ENCODE results near the gene CD22. TPM values are rescaled to one million over a fixed set of nuclear protein-coding genes. Genes with fewer than 3 reads are reported as not detected.

CD22 gene
- total and polyA plus RNA-seq, 10 donors: 251 to 446 (median 362) TPM

DNA sequence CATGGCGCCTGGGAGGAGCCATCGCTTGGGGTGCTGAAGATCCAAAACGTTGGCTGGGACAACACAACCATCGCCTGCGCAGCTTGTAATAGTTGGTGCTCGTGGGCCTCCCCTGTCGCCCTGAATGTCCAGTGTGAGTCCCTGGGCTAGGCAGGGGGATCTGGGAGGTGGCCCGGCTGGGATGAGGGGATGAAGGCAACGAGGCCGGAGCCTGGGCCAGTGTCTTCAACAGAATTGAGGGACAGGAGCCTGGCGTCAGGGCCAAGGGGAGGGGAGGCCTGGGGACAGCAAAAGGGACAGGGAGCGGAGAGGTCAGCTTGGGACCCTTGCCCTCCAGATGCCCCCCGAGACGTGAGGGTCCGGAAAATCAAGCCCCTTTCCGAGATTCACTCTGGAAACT is 12.0 kb downstream of the CD22 start:
- peaks cover 0 to 94% (median 4%) of the 10 kb centered on the region in 6 donors for H3K36me3 ChIP-seq

DNA sequence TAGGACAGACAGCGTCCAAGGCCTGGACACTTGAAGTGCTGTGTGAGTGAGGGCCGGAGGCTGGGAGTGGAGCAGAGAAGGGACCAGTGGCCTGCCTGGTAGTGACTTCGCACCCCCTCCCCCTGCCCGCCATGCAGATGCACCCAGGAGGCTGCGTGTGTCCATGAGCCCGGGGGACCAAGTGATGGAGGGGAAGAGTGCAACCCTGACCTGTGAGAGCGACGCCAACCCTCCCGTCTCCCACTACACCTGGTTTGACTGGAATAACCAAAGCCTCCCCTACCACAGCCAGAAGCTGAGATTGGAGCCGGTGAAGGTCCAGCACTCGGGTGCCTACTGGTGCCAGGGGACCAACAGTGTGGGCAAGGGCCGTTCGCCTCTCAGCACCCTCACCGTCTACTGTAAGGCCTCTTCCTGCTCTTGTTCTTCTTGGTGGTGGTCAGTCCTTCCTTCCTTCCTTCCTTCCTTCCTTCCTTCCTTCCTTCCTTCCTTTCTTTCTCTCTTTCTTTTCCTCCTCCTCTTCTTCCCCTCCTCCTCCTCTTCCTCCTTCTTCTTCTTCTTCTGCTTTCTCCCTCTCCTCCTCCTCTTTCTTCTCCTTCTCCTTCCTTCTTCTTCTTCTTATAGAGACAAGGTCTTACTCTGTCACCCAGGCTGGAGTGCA is 12.7 kb downstream of the CD22 start:
- intact Hi-C loops (cut with DNase I; ENCODE audit: low total_unique reads): no loop called here

More for the DNA sequence above, 12.0 kb downstream of the CD22 start:
- H3K27me3 ChIP-seq (replicated peaks in 1 of 7): peaks cover 0 to 7% (median 0%) of the 10 kb centered on the region in 7 donors
- no peaks in the 10 kb centered on the region for H3K9me3 ChIP-seq
- TF ChIP-seq POLR2AphosphoS5 (IDR thresholded peaks at IDR 0.05) (no peak), POLR2A (IDR thresholded peaks at IDR 0.05) (no peak)
- TF ChIP-seq, protein P1, sequence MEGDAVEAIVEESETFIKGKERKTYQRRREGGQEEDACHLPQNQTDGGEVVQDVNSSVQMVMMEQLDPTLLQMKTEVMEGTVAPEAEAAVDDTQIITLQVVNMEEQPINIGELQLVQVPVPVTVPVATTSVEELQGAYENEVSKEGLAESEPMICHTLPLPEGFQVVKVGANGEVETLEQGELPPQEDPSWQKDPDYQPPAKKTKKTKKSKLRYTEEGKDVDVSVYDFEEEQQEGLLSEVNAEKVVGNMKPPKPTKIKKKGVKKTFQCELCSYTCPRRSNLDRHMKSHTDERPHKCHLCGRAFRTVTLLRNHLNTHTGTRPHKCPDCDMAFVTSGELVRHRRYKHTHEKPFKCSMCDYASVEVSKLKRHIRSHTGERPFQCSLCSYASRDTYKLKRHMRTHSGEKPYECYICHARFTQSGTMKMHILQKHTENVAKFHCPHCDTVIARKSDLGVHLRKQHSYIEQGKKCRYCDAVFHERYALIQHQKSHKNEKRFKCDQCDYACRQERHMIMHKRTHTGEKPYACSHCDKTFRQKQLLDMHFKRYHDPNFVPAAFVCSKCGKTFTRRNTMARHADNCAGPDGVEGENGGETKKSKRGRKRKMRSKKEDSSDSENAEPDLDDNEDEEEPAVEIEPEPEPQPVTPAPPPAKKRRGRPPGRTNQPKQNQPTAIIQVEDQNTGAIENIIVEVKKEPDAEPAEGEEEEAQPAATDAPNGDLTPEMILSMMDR (IDR thresholded peaks at IDR 0.05 in 8 of 11, conservative IDR thresholded peaks at IDR 0.05 in 3 of 11): no peak
- no peak overlapping the region for H3K27ac ChIP-seq
- intact Hi-C loops (cut with DNase I; ENCODE audit: low total_unique reads): no loop called here
- no peak overlapping the region for H3K4me3 ChIP-seq
- 87 to 92% (median 92%) methylated on average over 16 of the region's 16 CpGs for whole genome bisulfite sequencing, 5 donors
- DNase-seq: peak; percentile 68
- H3K4me1 ChIP-seq: peaks cover 1 to 99% (median 42%) of the 10 kb centered on the region in 6 donors

DNA sequence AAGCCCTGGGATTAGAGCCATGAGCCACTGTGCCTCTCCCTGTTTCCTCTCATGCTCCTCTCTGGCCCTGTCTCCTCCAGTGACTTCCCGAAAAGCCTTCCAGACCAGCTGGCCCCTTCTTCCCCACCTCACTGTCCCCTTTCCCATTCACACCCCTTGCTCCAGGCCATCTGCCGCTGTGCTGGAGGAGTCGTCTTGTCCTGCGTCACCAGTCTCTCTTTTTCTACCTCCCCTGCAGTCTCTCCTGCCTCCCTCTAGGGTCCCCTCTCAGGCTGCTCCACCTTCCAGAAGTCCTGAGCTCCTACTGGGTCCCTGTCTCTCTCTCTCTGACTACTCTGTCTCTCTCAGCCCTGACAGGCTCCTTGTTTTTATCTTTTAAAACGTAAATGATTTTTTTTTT is 13.4 kb downstream of the CD22 start:
- Histone ChIP-seq H3K27ac (no peak overlapping the region), H3K27me3 (replicated peaks in 1 of 7) (peaks cover 0 to 11% (median 0%) of the 10 kb centered on the region in 7 donors), H3K4me3 (no peak overlapping the region), H3K9me3 (no peaks in the 10 kb centered on the region), H3K4me1 (peaks cover 13 to 99% (median 42%) of the 10 kb centered on the region in 6 donors), H3K36me3 (peaks cover 0 to 82% (median 4%) of the 10 kb centered on the region in 6 donors)
- peak; percentile 52 for DNase-seq
- 67 to 85% (median 78%) methylated on average over 5 of the region's 5 CpGs for WGBS, 5 donors
- TF ChIP-seq, protein P1 (IDR thresholded peaks at IDR 0.05 in 8 of 11, conservative IDR thresholded peaks at IDR 0.05 in 3 of 11): no peak
- no peak for TF ChIP-seq POLR2AphosphoS5 (IDR thresholded peaks at IDR 0.05)
- no peak for TF ChIP-seq POLR2A (IDR thresholded peaks at IDR 0.05)
- intact Hi-C loops (cut with DNase I; ENCODE audit: low total_unique reads): no loop called here

More for the DNA sequence above, 12.7 kb downstream of the CD22 start:
- no peak overlapping the region for H3K4me3 ChIP-seq
- H3K4me1 ChIP-seq: peaks cover 6 to 99% (median 42%) of the 10 kb centered on the region in 6 donors
- peaks cover 0 to 11% (median 0%) of the 10 kb centered on the region in 7 donors for H3K27me3 ChIP-seq (replicated peaks in 1 of 7)
- no peaks in the 10 kb centered on the region for H3K9me3 ChIP-seq
- H3K27ac ChIP-seq: no peak overlapping the region
- 75 to 83% (median 83%) methylated on average over 8 to 14 of the region's 14 CpGs for WGBS, 5 donors
- DNase-seq: peak; percentile 71
- TF ChIP-seq POLR2A (IDR thresholded peaks at IDR 0.05) (no peak), POLR2AphosphoS5 (IDR thresholded peaks at IDR 0.05) (peak in 2 of 3 donors; percentile 21 to 68)
- TF ChIP-seq, protein P1 (IDR thresholded peaks at IDR 0.05 in 8 of 11, conservative IDR thresholded peaks at IDR 0.05 in 3 of 11): no peak
- H3K36me3 ChIP-seq: peaks cover 0 to 89% (median 4%) of the 10 kb centered on the region in 6 donors

DNA sequence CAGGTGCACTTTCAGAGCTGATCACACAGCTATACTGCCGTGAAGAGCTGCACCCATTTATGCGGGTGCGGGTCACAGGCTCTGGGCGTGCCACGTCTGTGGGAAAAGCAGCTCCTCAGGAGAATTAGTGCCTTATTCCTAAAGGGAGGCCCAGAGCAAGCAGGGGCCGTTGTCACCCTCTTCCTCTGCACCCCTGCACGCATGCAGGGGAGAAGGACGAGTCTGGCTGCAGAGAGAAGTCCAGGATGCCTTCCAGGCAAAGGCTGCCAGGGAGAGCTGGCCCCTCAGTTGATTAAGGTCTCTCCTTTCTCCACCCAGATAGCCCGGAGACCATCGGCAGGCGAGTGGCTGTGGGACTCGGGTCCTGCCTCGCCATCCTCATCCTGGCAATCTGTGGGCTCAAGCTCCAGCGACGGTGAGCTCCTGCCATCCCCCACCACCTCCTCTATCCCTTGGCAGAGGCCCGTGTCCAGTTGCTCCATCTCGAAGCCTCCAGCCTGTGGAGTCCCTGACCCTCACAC is 15.6 kb downstream of the CD22 start:
- WGBS, 5 donors: 80 to 88% (median 85%) methylated on average over 16 to 17 of the region's 17 CpGs
- intact Hi-C loops (cut with DNase I; ENCODE audit: low total_unique reads): no loop called here
- DNase-seq: peak; percentile 70
- H3K4me3 ChIP-seq: no peak overlapping the region
- peaks cover 0 to 63% (median 4%) of the 10 kb centered on the region in 6 donors for H3K36me3 ChIP-seq
- no peak overlapping the region for H3K27ac ChIP-seq
- H3K27me3 ChIP-seq (replicated peaks in 1 of 7): peaks cover 0 to 11% (median 0%) of the 10 kb centered on the region in 7 donors
- TF ChIP-seq, protein P1 (IDR thresholded peaks at IDR 0.05 in 8 of 11, conservative IDR thresholded peaks at IDR 0.05 in 3 of 11): no peak
- peak; percentile 6 to 65 (median 7) for TF ChIP-seq POLR2AphosphoS5 (IDR thresholded peaks at IDR 0.05)
- peaks cover 24 to 100% (median 58%) of the 10 kb centered on the region in 6 donors for H3K4me1 ChIP-seq
- no peaks in the 10 kb centered on the region for H3K9me3 ChIP-seq
